Mesothelial cell of epicardium (in vitro differentiated cells): ENCODE results near the gene RAD54L2. TPM values are rescaled to one million over a fixed set of nuclear protein-coding genes. Genes with fewer than 3 reads are reported as not detected.
A peak's percentile ranks its signal among the peaks of the same experiment; 100 is the strongest.

Experiments
- DNase-seq, 2 experiments: peaks; one replicate each; pipeline ENCODE4 v3.0.0; 2021; ENCODE audit warnings: low spot score in 2 of 2; ENCODE audit not compliant: unreplicated experiment in 2 of 2
- H3K27ac Mint-ChIP-seq: 2 replicates; pipeline ENCODE4 v1.8.0; 2021; ENCODE audit warnings: mixed read lengths
- H3K27me3 Mint-ChIP-seq: 2 replicates; pipeline ENCODE4 v1.8.0; 2021; ENCODE audit warnings: low read depth, mixed read lengths
- H3K36me3 Mint-ChIP-seq: 2 replicates; pipeline ENCODE4 v1.8.0; 2021; ENCODE audit warnings: mixed read lengths
- H3K4me1 Mint-ChIP-seq: 2 replicates; pipeline ENCODE4 v1.8.0; 2021; ENCODE audit warnings: mixed read lengths
- H3K4me3 Mint-ChIP-seq: 2 replicates; pipeline ENCODE4 v1.8.0; 2021; ENCODE audit warnings: mild to moderate bottlenecking, moderate library complexity, mixed read lengths
- H3K9me3 Mint-ChIP-seq: 2 replicates; pipeline ENCODE4 v1.8.0; 2021; ENCODE audit warnings: mixed read lengths
- total RNA-seq: library from RNA; stranded (reverse); gene quantifications from 3 replicates; pipeline ENCODE4 v1.2.1, GENCODE V29; 2021
- TF ChIP-seq, protein P1 (sequence below): fragments of 200-600 bp; sonication (generic); IDR thresholded peaks from one replicate; pipeline ENCODE4 v1.5.0; 2021; ENCODE audit warnings: antibody characterized with exemption; ENCODE audit not compliant: unreplicated experiment

Gene RAD54L2
- total RNA-seq, 1 donor from 2014 or later, result 43.8 TPM

DNA sequence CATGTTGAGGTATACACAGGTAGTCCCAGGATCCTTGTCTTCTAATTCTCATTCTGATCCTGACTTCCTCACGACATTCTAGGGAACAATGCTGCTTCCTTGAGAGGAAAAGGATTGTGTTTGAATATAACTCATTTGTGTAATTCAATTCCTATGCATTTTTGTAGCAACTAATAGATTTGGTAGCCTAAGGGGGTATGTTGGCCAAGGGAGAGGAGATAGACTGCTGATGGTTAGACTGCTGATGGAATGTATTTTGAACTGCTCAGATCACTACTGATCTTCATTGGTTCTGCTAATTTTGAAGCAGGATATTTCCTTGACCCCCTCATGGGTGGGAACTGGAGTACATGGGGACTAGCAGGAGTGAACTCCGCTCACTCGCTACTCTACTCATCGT is 39.7 kb downstream of the RAD54L2 start:
- Mint-ChIP-seq H3K4me3 (no peak overlapping the region), H3K36me3 (peaks cover 47% of the 10 kb centered on the region), H3K27me3 (no peaks in the 10 kb centered on the region), H3K4me1 (peaks cover 14% of the 10 kb centered on the region), H3K9me3 (peaks cover 25% of the 10 kb centered on the region), H3K27ac (no peak overlapping the region)
- no peak for DNase-seq
- TF ChIP-seq, protein P1, sequence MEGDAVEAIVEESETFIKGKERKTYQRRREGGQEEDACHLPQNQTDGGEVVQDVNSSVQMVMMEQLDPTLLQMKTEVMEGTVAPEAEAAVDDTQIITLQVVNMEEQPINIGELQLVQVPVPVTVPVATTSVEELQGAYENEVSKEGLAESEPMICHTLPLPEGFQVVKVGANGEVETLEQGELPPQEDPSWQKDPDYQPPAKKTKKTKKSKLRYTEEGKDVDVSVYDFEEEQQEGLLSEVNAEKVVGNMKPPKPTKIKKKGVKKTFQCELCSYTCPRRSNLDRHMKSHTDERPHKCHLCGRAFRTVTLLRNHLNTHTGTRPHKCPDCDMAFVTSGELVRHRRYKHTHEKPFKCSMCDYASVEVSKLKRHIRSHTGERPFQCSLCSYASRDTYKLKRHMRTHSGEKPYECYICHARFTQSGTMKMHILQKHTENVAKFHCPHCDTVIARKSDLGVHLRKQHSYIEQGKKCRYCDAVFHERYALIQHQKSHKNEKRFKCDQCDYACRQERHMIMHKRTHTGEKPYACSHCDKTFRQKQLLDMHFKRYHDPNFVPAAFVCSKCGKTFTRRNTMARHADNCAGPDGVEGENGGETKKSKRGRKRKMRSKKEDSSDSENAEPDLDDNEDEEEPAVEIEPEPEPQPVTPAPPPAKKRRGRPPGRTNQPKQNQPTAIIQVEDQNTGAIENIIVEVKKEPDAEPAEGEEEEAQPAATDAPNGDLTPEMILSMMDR, result no peak

DNA sequence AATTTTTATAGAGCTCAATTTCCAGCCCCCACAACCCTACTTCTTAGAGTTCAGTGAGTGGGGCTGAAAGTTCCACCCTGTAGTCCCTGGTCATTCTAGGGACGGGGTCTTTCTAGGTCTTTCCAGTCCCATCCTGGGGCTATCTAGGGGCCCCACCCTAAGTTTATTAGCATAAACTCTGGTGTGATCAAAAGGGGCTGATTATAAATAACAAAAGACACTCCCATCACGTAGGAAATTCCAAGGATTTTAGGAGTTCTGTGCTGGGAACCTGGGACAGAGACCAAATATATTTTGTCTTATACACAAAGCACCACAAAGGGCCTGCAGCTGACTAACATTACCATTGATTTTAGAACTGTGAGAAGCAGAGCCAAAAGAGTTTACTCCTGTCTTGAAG is 41.9 kb downstream of the RAD54L2 start:
- Mint-ChIP-seq H3K27me3 (no peaks in the 10 kb centered on the region), H3K36me3 (peaks cover 30% of the 10 kb centered on the region), H3K4me1 (peaks cover 14% of the 10 kb centered on the region), H3K4me3 (no peak overlapping the region), H3K27ac (no peak overlapping the region), H3K9me3 (peaks cover 22% of the 10 kb centered on the region)
- TF ChIP-seq, protein P1, result no peak
- no peak for DNase-seq

DNA sequence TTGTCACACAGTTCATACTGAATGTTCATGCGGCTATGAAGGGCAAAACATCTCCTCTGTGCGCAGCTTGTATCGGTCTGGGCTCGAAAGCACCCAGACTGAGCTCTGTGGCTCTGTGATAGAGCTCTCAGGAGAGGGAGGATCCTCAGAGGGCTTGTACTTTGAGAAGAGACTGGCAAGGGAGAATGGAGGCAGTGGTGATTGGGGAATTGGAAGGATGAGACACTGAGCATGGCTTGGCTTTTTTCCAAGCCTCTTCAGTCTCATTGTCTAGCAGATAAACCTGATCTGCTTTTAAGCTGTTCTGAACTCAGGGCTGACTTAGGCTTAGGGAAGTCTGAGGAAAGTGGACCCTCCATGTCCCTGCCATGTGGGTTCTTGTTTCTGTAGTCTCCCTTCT is 43.0 kb downstream of the RAD54L2 start:
- Mint-ChIP-seq H3K4me3 (no peak overlapping the region), H3K9me3 (peaks cover 19% of the 10 kb centered on the region), H3K36me3 (peaks cover 20% of the 10 kb centered on the region), H3K27me3 (no peaks in the 10 kb centered on the region), H3K27ac (peak overlapping the region; percentile 83), H3K4me1 (peaks cover 14% of the 10 kb centered on the region)
- TF ChIP-seq, protein P1, result no peak
- no peak for DNase-seq

DNA sequence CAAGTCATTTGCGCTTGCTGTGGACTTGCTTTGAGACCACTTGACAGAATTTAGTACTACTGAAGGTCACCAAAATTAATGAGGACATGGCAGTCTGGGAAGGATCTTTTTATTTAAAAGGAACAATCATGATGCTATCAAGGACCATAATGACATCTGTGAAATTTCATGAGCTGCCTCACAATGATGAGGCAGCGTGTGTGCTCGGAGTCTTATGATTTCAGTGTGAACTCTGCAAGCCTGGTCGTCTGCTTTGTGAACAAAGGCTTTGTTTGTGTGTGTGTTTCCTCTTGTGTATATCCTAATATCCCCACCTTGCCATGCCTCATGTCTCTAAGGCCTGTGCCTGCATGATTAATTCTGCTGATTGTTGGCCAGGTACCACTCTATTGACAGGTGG is 46.7 kb downstream of the RAD54L2 start:
- TF ChIP-seq, protein P1, result no peak
- no peak overlapping the region for H3K27ac Mint-ChIP-seq
- peaks cover 14% of the 10 kb centered on the region for H3K4me1 Mint-ChIP-seq
- peaks cover 4% of the 10 kb centered on the region for H3K9me3 Mint-ChIP-seq
- no peak for DNase-seq
- H3K36me3 Mint-ChIP-seq, result peaks cover 11% of the 10 kb centered on the region
- no peaks in the 10 kb centered on the region for H3K27me3 Mint-ChIP-seq
- H3K4me3 Mint-ChIP-seq, result no peak overlapping the region

DNA sequence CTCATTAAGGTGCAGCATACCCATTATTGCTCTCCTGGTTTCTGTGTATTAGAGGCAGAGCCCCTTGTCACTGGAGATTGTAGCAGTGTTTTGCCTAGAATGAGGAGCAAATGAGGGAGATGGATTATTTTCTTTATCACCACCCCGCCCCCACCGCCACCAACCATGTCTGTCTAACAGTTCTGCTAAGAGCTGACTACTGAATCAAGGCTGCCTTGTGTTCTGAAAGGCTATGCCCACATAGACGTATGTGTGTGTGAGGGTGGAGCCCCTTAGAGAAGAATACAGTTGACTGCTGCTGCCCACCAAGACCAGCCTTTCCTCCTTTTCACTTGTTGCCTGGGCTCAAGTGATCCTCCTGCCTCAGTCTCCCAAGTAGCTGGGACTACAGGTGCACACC is 47.4 kb downstream of the RAD54L2 start:
- peaks cover 16% of the 10 kb centered on the region for H3K36me3 Mint-ChIP-seq
- peaks cover 14% of the 10 kb centered on the region for H3K4me1 Mint-ChIP-seq
- no peak for DNase-seq
- no peak overlapping the region for H3K4me3 Mint-ChIP-seq
- no peaks in the 10 kb centered on the region for H3K27me3 Mint-ChIP-seq
- H3K9me3 Mint-ChIP-seq, result peaks cover 4% of the 10 kb centered on the region
- TF ChIP-seq, protein P1, result no peak
- H3K27ac Mint-ChIP-seq, result no peak overlapping the region

Other genes starting within 250 kb of the RAD54L2 start
- 99.7 to 112 TPM (median 100 TPM) in 3 replicates for gene MANF, start 153.4 kb upstream of the RAD54L2 start, total RNA-seq
- gene RBM15B, start 147.4 kb upstream of the RAD54L2 start, total RNA-seq, result 68.3 to 68.8 TPM (median 68.7 TPM) in 3 replicates
- 20.0 to 21.1 TPM (median 20.8 TPM) in 3 replicates for gene DCAF1, start 38.7 kb upstream of the RAD54L2 start, total RNA-seq
- gene TEX264, start 132.5 kb downstream of the RAD54L2 start, total RNA-seq, result 37.8 to 39.7 TPM (median 38.6 TPM) in 3 replicates
- gene GRM2, start 168.3 kb downstream of the RAD54L2 start, total RNA-seq, result 0.66 to 1.0 TPM (median 0.98 TPM) in 3 replicates
- gene IQCF6, start 240.5 kb downstream of the RAD54L2 start, total RNA-seq, result not detected in 3 replicates